ENCODE results near the gene RGMA. TPM values are rescaled to one million over a fixed set of nuclear protein-coding genes. Genes with fewer than 3 reads are reported as not detected.

Gene RGMA
- total RNA-seq, 1 donor from 2014 or later = 37.0 TPM

DNA sequence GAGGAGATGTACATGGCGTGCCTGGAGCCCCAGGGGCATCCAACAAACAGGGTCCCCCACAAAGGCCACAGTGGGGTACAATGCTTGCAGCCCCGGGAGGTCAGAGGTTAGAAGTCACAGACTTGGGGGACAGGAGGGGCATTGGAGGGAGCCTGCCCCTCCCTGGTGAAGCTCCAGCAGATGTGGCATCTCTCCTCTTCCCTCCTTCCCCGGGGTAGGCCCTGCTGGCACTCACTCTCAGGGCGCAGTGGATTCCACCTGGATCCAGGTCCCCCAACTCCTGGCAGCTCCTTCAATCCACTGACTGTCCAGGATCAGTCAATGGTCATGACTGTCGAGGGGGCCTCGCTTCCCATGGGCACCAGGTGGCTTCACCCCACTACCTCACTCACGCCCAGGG is 32.2 kb downstream of the RGMA start:
- peaks cover 15% of the 10 kb centered on the region for H3K36me3 Mint-ChIP-seq
- H3K9me3 Mint-ChIP-seq = no peaks in the 10 kb centered on the region
- H3K27me3 Mint-ChIP-seq = no peaks in the 10 kb centered on the region
- H3K4me1 Mint-ChIP-seq (ENCODE audit: unreplicated experiment) = peaks cover 26% of the 10 kb centered on the region
- DNase-seq (ENCODE audit: extremely low spot score, unreplicated experiment) = no peak
- H3K4me3 Mint-ChIP-seq = no peak overlapping the region
- no peak overlapping the region for H3K27ac Mint-ChIP-seq
- TF ChIP-seq CTCF (conservative IDR thresholded peaks at IDR 0.05) = no peak

DNA sequence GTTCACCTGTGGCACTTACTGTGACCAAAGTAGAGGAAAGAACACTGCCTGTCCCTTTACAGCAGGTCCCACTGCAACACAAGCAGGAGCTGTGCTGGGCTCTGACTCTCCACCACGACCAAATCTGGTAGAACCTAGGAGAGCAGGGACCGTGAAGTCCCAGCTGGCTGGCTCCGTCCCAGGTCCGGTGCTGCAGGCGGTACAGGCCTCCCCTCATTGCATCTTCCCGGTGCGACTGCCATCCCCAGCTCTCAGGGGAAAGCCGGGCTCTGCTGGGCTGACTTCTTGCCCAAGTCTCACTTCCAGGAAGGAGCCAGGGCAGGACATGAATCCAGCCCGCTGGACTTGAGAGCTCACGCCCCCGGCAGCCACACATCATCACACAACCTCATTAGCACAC is 33.8 kb downstream of the RGMA start:
- Mint-ChIP-seq H3K27me3 (no peaks in the 10 kb centered on the region), H3K27ac (no peak overlapping the region), H3K36me3 (peaks cover 15% of the 10 kb centered on the region), H3K4me1 (ENCODE audit: unreplicated experiment) (peaks cover 20% of the 10 kb centered on the region), H3K9me3 (no peaks in the 10 kb centered on the region), H3K4me3 (no peak overlapping the region)
- no peak for DNase-seq (ENCODE audit: extremely low spot score, unreplicated experiment)
- no peak for TF ChIP-seq CTCF (conservative IDR thresholded peaks at IDR 0.05)

DNA sequence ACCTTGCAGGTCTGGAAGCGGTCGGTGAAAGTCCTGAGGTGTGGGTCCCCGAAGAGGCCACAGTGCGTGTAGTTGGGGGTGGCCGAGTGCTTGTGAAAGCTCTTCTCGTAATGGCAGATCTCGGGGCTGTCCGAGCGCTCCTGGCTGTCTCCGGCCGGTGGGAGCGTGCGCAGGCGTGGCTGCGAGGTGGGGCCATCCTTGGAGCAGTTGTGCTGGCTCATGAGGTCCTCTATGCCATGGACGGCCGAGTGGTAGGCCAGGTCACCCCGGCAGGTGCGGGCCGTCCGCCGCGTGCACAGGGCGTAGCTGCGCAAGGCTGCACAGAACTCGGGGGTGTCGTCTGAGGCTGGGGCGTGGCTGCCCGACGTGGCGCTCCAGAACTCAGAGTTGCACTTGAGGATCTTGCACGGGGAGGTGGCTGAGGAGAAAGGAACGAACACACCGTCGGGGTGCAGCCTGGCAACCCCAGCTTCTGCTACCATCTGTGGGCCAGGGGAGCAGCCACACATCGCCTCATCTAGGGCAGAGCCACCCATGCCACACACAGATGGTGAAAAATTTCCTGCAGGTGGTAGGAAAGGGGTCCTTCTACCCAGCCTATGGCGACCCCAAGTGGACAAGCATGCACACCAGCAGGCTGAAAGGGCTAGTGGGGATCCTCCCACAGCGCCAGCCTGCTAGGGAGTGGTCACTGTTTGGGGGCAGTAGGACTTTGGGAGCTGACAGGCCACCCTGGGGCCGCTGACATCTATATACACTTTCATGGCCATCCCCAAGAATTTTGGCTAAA is 36.7 kb downstream of the RGMA start:
- peaks cover 27% of the 10 kb centered on the region for H3K36me3 Mint-ChIP-seq
- no peak overlapping the region for H3K4me3 Mint-ChIP-seq

DNA sequence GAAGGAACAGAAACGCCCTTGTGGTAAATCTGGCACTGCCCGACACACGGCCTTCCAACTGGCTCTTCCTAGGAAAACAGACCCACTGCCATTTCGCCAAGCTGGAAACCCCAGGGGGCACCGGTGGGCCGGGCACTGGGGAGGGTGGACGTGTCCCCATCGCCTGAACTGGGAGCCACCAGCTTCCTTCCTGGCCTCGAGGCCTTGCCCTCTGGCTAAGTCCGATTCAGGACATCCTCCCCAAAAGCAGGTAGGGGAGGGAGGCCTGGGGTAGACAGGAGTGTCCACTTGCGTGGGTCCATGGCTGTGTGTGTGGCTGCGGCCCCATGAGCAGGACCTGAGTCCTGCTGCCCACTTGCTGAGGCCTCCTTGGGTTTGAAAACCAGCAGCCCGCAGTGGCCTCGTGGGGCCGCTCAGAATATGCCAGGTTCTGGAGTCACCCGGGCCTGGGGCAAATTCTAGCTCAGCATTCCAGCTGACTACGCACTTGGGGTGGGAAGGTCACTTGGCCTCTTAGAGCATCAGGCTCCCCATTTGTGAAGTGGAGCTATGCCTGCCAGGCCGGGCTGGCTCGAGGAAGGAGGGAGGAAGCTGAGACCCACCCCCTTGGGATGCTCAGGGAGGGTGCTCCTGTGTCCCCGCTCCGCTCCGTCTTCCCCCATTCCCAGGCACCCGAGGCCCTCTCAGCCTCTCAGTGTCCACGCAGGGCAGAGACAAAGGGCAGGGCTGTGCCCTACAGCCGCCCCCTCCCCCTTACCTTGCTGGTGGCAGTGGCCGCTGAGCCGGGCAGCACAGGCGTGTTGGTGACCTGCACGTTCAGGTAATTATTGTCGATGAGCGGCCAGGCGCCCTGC is 37.5 kb downstream of the RGMA start:
- no peak overlapping the region for H3K27ac Mint-ChIP-seq
- TF ChIP-seq CTCF (conservative IDR thresholded peaks at IDR 0.05) = no peak
- DNase-seq (ENCODE audit: extremely low spot score, unreplicated experiment) = no peak
- H3K4me3 Mint-ChIP-seq = no peak overlapping the region
- H3K9me3 Mint-ChIP-seq = peaks cover under 1% of the 10 kb centered on the region
- H3K36me3 Mint-ChIP-seq = peaks cover 30% of the 10 kb centered on the region
- H3K4me1 Mint-ChIP-seq (ENCODE audit: unreplicated experiment) = peaks cover 4% of the 10 kb centered on the region
- H3K27me3 Mint-ChIP-seq = no peaks in the 10 kb centered on the region

More for the DNA sequence above, 36.7 kb downstream of the RGMA start:
- no peaks in the 10 kb centered on the region for H3K9me3 Mint-ChIP-seq
- H3K4me1 Mint-ChIP-seq (ENCODE audit: unreplicated experiment) = peaks cover 7% of the 10 kb centered on the region
- no peaks in the 10 kb centered on the region for H3K27me3 Mint-ChIP-seq
- peak; percentile 29 for TF ChIP-seq CTCF (conservative IDR thresholded peaks at IDR 0.05)
- no peak for DNase-seq (ENCODE audit: extremely low spot score, unreplicated experiment)
- no peak overlapping the region for H3K27ac Mint-ChIP-seq

DNA sequence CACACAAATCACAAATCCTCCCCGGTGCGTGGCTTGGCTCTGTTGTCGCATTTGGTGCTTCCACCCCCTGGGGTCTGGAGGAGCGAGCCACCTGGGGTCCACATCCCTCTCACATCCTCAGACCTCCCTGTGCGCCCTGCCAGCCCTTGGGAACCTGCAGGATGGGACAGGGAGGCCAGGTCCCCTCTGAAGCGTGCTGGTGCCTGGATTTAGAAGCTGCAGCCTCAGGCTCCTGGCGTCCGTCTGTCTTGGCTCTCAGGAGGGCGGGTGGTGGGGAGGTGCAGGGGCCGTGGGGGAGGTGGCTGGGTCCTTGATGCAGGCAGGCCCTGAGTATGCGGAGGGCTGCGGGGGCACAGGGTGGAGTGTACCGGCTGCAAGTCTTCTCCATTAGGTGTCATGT is 38.4 kb downstream of the RGMA start:
- peaks cover 39% of the 10 kb centered on the region for H3K36me3 Mint-ChIP-seq

More for the DNA sequence above, 38.4 kb downstream of the RGMA start:
- H3K9me3 Mint-ChIP-seq = peaks cover 8% of the 10 kb centered on the region
- no peak for TF ChIP-seq CTCF (conservative IDR thresholded peaks at IDR 0.05)
- H3K27ac Mint-ChIP-seq = no peak overlapping the region
- peaks cover 4% of the 10 kb centered on the region for H3K4me1 Mint-ChIP-seq (ENCODE audit: unreplicated experiment)
- no peaks in the 10 kb centered on the region for H3K27me3 Mint-ChIP-seq
- no peak overlapping the region for H3K4me3 Mint-ChIP-seq
- DNase-seq (ENCODE audit: extremely low spot score, unreplicated experiment) = no peak

All from type B pancreatic cell (in vitro differentiated cells).